ENCODE measurements around the gene COBL. TPM values are rescaled to one million over a fixed set of nuclear protein-coding genes. Genes with fewer than 3 reads are reported as not detected.

The COBL gene
- total and polyA plus RNA-seq, 2 donors (not counting 3 experiments of a cell fraction or from before 2014, with no cell fraction given) = 0.11 TPM; not detected in 1

DNA sequence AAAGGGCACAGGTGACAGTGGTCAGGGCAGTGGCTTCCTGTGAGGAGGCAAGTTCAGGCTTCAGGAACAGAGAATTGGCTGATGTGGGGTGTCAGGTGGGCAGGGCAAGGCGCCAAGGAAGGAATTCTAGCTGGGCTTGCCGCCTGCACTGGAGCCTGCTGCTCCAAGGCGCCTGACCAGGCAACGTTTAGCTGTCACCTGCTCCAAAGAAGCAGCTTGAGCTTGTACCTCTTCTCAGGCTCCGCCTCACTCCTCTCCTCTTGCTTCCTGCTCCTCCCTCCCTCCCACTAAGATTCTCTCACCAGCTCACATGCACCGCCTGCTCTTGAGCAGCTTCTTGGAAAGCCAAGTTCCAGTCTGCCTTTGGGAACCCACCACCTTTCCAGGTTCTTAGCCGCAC, 346.5 kb downstream of the COBL start:
- no peak overlapping the region for H3K4me2 ChIP-seq (ENCODE audit: insufficient read depth, low read length)
- no peaks in the 10 kb centered on the region for H3K9me1 ChIP-seq (replicated peaks; ENCODE audit: control insufficient read depth, extremely low read depth, insufficient read depth, low read length)
- no peaks in the 10 kb centered on the region for H3K79me2 ChIP-seq (ENCODE audit: control insufficient read depth, insufficient read depth, low read length)
- intact Hi-C loops (cut with micrococcal nuclease) (no loop called here), dilution Hi-C loops (cut with MboI; ENCODE audit: extremely low pct_ligation_motif_present, low sequenced_read_pairs) (no loop called here)
- TF ChIP-seq, protein P1, sequence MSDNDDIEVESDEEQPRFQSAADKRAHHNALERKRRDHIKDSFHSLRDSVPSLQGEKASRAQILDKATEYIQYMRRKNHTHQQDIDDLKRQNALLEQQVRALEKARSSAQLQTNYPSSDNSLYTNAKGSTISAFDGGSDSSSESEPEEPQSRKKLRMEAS (IDR thresholded peaks at IDR 0.05; ENCODE audit: insufficient read depth, insufficient read length) = no peak
- H3K36me3 ChIP-seq (ENCODE audit: control insufficient read depth in 2 of 2, extremely low read depth in 1 of 2, insufficient read depth in 2 of 2, low read length in 2 of 2) = no peaks in the 10 kb centered on the region
- H3K27me3 ChIP-seq (ENCODE audit: control insufficient read depth in 2 of 2, insufficient read depth in 2 of 2, low read length in 2 of 2) = peaks cover 0 to 5% of the 10 kb centered on the region in 2 experiments
- ChIA-PET POLR2A (no interaction called here), CTCF (interaction anchor here (1.2 kb wide), 1 partner anchor 171 kb away, joined by 3 read pairs; no protein-coding TSS in a partner anchor)
- H3K27ac ChIP-seq (ENCODE audit: insufficient read depth, low read depth, low read length) = no peak overlapping the region
- H3K9ac ChIP-seq (replicated peaks; ENCODE audit: extremely low read depth, insufficient read depth, low read length) = no peak overlapping the region
- no peaks in the 10 kb centered on the region for H3K9me3 ChIP-seq (replicated peaks; ENCODE audit: control insufficient read depth, insufficient read depth, low read length)
- FAIRE-seq (no peak), DNase-seq (ENCODE audit: low read depth, low spot score) (no peak)
- H3K4me1 ChIP-seq (ENCODE audit: control insufficient read depth, extremely low read depth, insufficient read depth, low read length) = no peaks in the 10 kb centered on the region
- H4K20me1 ChIP-seq (replicated peaks; ENCODE audit: control insufficient read depth, extremely low read depth, insufficient read depth, low read length) = no peaks in the 10 kb centered on the region
- no peak overlapping the region for H3K4me3 ChIP-seq (replicated peaks in 1 of 3; ENCODE audit: insufficient read depth in 1 of 3, low read depth in 1 of 3, low read length in 3 of 3)
- BruUV-seq (replicated peaks) = no TSS peak
- H2AFZ ChIP-seq (ENCODE audit: low read depth, low read length) = no peak overlapping the region
